Fibroblast of mammary gland (primary cell): ENCODE data around the gene RANBP17.

Source experiments
- DNase-seq: peaks from one replicate; pipeline ENCODE4 v3.0.0-alpha.2; 2010; ENCODE audit warnings: low read depth
- H3K4me3 ChIP-seq: 2 replicates; pipeline ENCODE4 v1.5.1; 2011; ENCODE audit warnings: low read depth, mild to moderate bottlenecking, low read length, moderate library complexity; ENCODE audit not compliant: control insufficient read depth
- TF ChIP-seq, protein P1 (sequence below): conservative IDR thresholded peaks from 2 replicates; pipeline ENCODE4 v1.5.1; 2011; ENCODE audit warnings: low read depth, low read length, inconsistent platforms; ENCODE audit not compliant: control insufficient read depth, insufficient read depth

RANBP17 gene

DNA sequence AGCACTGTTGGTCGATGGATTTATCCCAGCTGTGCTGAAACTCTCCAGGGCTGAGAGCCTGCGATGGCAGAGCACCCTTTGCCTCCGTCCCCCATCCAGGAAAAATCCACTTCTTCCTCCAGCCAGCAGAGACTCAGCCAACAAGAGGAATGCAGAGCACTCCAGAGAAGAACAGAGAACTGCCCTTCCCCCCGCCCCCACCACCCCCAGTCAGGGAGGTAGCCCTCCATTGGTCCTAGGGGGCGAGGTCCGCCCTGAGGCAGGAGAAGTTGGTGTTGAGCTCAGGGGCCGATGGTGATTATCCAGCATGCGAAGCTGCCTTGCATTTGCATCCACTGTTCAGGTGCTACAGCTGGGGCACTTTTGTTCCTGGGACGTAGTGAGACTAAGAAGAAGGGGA lies 456.2 kb downstream of the RANBP17 start:
- TF ChIP-seq, protein P1, sequence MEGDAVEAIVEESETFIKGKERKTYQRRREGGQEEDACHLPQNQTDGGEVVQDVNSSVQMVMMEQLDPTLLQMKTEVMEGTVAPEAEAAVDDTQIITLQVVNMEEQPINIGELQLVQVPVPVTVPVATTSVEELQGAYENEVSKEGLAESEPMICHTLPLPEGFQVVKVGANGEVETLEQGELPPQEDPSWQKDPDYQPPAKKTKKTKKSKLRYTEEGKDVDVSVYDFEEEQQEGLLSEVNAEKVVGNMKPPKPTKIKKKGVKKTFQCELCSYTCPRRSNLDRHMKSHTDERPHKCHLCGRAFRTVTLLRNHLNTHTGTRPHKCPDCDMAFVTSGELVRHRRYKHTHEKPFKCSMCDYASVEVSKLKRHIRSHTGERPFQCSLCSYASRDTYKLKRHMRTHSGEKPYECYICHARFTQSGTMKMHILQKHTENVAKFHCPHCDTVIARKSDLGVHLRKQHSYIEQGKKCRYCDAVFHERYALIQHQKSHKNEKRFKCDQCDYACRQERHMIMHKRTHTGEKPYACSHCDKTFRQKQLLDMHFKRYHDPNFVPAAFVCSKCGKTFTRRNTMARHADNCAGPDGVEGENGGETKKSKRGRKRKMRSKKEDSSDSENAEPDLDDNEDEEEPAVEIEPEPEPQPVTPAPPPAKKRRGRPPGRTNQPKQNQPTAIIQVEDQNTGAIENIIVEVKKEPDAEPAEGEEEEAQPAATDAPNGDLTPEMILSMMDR = no peak
- H3K4me3 ChIP-seq = no peak overlapping the region
- no peak for DNase-seq

GRCh38 chr5:171321447-171321846 lies 459.6 kb downstream of the RANBP17 start:
- TF ChIP-seq, protein P1 = no peak
- no peak for DNase-seq
- no peak overlapping the region for H3K4me3 ChIP-seq

- TF ChIP-seq, protein P1 = no peak
- no peak overlapping the region for H3K4me3 ChIP-seq
- DNase-seq = no peak
Observed at GRCh38 chr5:171322527-171322926, 460.7 kb downstream of the RANBP17 start.

GRCh38 chr5:171323007-171323406 lies 461.2 kb downstream of the RANBP17 start:
- no peak for DNase-seq
- H3K4me3 ChIP-seq = no peak overlapping the region
- TF ChIP-seq, protein P1 = no peak

GRCh38 chr5:171323806-171324632 lies 462.2 kb downstream of the RANBP17 start:
- TF ChIP-seq, protein P1 = no peak
- no peak overlapping the region for H3K4me3 ChIP-seq
- no peak for DNase-seq

DNA sequence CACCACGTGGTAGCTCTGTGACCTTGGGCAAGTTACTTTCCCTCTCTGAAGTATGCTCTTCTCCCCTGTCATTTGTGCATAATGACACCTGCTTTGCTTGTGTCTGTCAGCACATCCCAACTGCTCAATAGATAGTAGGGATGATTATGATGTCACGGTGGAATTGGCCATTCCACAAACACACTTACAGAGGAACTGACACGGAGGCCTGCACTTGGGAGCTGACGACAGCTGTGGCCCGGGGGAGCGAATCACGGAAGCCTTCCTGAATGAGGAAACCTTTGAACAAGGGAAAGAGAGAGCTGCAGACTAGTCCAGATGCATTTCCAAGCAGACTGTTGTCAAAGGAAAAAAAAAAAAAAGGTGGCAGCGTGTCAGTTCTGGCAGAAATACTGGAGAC lies 468.2 kb downstream of the RANBP17 start:
- DNase-seq = no peak
- H3K4me3 ChIP-seq = no peak overlapping the region
- TF ChIP-seq, protein P1 = no peak
